Fibroblast of skin of left quadriceps (primary cell): ENCODE data around the gene MISP3.

Experiments
- DNase-seq, 2 experiments: peaks; one replicate each; pipeline ENCODE4 v3.0.0-alpha.2; 2013; ENCODE audit warnings: low read depth in 2 of 2

The MISP3 gene

GRCh38 chr19:14102756-14103155 lies 30.2 kb downstream of the MISP3 start:
- no peak for DNase-seq

DNA sequence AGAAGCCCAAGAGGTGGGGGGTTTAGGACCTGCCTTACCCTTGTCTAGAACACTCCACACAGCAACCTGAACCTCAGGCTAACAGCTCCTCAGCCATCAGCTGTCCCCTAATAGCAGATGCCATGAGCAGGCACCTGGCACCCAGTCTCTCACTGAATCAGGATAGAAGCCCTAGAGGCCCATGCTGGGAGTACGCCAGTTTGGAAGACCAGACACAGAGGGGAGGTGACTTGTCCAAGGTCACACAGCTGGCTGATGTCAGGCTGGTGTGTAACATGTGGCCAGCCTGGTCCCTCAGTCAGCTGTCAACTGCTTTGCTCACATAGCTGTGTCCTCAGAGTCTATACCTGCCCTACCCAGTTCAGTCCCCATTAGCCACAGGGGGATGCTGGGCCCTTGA lies 30.7 kb downstream of the MISP3 start:
- DNase-seq = no peak

DNA sequence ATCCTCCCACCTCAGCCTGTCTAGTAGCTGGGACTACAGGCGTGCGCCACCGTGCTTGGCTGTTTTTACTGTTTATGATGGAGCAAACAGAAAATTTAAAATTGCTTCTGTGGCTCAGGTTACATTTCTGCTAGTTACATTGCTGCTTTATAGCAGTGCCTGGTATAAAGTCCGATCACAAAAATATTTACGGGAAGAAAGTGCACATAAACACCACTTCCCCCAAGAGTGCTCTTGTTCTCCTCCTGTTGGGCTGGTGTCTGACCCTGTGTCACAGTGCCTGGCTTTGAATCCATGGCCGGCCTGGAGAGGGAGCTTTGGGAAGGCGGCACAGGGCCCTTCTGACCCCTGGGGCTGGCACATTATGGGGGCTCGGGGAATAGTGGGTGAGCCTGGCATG lies 33.1 kb downstream of the MISP3 start:
- DNase-seq = no peak

DNA sequence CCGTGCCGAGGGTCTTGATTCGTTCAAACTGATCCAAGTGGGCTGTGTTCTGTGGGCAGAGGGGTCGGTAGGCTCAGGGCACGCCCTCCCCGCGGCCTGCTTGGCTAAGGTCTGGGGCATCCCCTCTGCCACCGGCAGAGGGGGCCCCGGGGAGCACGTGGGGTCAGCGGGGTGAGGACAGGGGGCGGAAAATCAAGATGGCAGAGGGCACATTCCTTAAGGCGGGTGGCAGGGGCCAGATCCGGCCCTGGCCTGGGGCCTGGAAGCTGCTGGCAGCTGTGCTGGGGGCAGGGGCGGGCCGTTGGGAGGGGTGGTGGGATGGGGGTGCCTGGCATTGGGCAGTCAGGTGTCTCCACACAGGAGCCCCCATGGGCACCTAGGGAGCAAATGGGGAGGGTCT lies 34.3 kb downstream of the MISP3 start:
- no peak for DNase-seq

DNA sequence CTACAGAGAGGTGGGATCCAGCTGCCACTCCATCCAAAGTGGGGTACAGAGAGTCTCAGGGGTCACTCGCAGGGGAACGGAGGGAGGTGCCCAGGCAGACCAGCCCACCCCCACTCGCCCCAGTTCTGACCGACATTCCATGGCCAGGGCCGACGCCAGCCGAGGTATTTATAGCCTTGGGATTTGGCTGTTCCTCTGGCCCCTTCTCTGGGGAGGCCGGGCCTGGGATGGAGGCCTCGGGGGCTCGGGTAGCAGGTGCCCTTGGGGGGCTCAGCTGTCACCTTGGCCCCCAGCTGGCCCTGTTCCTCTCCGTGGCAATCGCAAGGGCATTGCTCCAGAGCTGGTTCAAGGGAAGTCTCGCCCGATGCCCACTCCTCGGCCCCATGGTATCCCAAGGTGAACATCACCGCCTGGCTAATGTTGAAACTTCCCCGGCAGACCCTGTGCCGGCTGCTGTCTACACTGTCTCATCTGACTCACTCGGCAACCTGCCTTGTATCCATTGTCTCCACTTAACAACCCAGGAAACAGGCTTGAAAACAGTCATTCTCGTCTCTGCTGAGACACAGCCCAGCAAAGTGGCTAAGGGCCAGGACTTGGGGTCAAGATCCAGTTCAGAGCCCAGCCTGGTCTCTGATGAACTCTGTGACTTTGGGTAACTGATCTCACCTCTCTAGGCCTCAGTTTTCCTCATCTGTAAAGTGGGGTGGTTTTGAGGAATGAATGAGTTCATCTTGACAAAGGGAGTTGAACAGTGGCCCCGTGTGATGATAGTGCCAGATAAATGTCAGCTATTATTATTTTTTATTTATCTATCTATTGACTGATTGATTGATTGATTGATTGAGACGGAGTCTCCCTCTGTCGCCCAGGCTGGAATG lies 35.2 kb downstream of the MISP3 start:
- no peak for DNase-seq

DNA sequence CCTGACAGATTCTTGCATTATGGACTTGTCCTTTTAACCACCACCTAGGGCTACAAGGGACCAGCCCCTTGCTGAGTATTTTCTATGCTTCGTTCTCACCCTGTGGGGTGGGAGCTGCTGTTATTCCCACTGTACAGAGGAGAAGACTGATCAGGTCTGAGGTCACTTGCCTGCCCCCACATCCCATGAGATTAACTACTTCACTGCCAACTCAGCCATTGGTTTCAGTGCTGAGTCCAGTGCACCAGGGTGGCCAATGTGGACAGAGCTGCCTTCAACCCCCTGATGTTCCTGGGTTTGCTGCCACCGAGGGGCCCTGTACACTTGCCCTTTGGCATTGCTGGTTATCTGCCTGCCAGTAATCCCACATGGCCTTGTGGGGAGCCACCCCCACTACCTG lies 38.1 kb downstream of the MISP3 start:
- DNase-seq = no peak

GRCh38 chr19:14111486-14111885 lies 38.9 kb downstream of the MISP3 start:
- no peak for DNase-seq

GRCh38 chr19:14112051-14112808 lies 39.6 kb downstream of the MISP3 start:
- DNase-seq = no peak

DNA sequence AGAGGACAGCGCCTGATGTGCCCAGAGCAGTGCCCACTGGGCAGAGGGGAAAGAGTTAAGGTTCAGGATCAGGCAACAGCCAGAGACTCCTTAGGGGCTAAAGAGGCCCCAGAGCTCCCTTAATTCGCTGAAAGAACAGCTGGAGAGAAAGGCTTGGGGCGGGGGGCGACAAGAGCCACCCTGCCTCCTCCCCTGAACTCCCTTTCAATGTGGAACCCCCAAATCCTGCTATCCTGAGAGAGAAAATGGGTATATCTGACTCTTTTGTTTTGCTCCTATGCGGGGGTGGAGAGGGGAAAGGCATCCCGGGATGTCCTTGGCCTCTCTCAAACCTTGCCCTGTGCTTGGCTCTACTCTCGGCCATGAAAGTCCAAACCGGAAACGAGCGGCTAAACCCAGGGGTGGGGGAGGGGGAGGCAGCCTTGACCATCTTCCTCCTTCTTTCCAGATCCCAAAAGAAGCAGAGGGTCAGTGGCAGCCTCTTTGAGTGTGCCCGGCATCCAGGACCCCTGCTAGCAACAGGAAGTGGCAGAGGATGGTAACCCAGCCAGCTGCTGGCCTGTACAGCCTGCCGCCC lies 40.3 kb downstream of the MISP3 start:
- no peak for DNase-seq

DNA sequence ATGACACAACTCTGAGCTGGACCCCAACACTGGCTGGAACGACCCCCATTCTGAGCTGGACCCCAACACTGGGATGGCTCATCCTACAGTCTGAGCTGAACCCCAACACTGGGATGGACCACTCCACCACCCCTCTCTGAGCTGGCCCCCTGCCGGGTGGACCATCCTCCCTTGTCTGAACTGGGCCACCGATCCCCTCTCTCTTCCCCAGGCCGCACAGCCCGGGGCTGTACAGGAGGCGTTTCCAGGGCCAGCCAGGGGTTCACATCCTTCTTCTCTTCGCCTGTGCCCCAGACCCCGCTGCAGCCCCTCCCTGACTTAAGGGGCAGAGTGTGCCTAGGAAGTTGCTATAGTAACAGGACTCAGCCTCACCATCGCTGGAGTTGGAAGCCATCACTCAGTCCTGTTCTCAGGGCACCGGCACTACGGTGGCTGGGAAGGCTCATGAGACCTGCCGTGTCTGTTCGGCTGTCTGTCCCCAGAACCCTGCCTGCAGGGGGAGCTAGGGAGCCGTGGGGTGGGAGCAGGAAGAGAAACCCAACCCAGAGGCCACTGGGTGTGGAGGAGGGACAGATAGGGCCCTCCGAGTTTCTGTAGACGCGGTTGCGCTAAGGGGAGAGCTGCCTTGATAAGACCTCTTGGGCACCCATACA lies 41.3 kb downstream of the MISP3 start:
- DNase-seq = no peak

GRCh38 chr19:14114439-14114838 lies 41.9 kb downstream of the MISP3 start:
- no peak for DNase-seq

DNA sequence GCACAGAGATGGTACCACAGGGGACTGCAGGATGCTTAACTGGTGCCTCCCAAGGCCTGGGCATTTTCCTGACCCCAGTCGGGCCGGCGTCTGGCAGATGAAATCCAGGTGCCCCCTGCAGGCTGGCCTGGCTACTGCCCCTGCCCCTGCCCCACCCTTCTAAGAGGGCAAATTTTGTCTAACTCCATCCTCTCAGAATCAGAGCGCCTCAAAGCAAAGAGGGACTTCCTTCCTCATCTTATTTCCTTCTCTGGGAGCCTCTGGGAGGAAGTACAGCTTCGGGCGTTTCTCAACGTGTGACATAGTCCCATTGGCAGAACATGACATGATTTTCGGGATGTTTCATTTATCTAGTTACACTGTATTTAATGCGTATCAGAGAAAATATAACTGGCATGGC lies 42.3 kb downstream of the MISP3 start:
- DNase-seq = no peak

- DNase-seq = no peak
Observed at GRCh38 chr19:14115756-14116155, 43.2 kb downstream of the MISP3 start.

DNA sequence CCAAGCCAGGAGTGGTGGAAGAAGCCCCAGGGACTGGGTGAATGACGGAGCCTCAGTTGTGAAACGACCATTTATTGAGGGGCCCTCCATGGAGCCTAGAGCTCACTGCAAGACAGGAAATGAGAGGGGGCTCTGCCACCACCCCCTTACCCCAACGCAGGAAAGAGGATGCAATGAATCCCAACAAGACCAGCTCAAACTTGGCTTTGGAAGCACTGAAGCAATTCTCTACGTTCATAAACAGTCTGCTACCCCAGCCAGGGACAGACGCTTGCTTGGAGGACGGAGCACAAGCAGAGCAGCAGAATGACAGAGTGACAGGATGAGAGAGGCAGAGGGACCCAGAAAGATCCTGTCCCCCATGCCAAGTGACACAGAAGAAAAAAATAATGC lies 43.9 kb downstream of the MISP3 start:
- DNase-seq = no peak

DNA sequence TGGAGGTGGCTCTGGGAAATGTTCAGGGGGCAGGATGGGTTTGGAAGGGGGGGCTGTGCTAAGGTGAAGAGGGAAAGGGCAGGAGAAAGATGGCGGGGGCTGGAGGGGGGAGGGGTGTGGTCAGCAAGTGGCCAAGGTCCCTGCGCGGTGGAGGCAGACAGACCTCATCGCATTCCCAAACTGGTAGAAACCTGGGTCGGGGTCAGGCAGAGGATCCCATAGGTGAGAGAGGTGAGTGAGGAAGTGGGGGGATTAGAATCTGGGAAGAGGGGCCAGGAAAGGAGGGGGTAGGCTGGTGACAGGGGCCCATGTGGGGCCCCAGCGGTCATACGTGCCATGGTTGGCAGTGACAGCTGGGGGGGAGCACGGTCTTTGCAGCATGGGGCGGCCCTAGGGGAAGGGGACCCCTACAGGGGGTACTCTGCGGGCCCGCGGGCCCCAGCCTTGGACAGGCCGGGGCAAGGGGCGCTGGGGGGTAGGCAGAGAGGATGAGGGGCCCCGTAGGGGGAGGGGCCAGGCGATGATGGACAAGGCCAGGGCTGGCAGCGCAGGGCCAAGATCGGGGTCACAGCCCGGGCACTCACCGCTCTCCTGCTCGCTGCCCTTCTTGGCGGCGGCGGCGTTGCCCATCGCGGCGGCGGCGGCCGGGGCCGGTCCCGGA lies 44.5 kb downstream of the MISP3 start:
- no peak for DNase-seq

GRCh38 chr19:14117668-14118164 lies 45.1 kb downstream of the MISP3 start, which contains the start of gene PRKACA:
PRKACA (minus strand) TSS chr19:14117762; CDS start chr19:14117547, 215 bp downstream.
- DNase-seq = peak; percentile 97 to 98

GRCh38 chr19:14118165-14119051 lies 45.8 kb downstream of the MISP3 start:
- DNase-seq = peak; percentile 12 to 14

- DNase-seq = no peak
Observed at GRCh38 chr19:14119146-14119545, 46.6 kb downstream of the MISP3 start.

DNA sequence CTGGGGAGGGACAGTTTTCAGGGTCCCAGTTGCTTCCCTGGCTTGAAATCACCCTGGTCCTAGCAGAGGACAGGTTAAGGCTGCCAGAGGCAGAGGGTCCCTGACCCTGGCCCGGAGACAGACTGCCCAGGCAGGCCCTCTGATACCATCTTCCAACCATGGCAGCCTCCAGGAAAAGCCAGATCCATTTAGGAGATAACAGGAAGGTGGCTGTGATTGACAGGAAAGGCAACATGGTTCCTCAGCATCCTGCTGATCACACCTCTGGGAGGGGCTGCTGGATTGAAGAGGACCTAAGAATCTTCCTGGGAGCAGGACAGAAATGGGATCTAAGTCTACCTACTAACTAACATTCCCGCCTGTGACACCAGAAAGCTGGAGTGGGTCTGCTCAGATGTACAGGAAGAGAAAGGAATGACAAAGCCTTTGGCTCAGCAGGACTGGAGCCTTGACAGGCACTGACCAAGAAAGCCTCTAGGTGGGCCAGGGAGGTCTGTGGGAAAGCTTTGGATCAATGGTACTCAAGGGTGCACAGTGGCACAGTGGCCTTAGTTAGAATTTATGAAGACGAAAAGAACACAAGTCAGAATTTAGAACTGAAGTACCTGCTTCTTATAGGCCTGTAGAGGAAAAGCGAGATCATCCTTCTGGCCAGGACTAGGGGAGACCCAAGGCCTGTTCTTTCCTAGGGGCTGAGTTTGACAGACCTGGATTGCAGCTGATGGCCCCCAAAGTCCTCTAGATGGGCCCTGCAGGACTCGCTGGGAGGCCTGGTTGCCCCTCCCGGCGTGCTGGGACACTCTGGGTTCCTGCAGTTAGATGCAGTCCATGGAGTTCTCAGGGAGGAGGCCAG lies 47.3 kb downstream of the MISP3 start:
- no peak for DNase-seq

DNA sequence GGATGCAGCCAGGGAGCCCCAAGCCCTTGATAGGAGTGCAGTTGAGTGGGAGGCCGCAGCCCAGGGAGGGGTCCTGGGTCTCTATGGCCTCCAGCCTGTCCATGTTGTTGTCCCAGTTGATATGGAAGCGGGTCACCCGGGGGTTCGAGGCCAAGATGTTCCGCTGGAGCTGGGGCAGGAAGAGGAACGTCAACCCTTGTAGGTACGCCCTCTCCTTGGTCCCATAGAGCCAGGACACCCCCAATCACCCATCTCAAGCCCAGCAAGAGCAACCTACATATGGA lies 47.9 kb downstream of the MISP3 start:
- DNase-seq = no peak
